ENCODE results near the gene SPATA24.
"Not testable (repeated sequence)": the region's sequence is repeated elsewhere in the genome, so short reads cannot be mapped to it uniquely, and the experiment has no call there.

GRCh38 chr5:139347863-139348262 is 56.0 kb downstream of the SPATA24 start:
- TF ChIP-seq, protein P1, sequence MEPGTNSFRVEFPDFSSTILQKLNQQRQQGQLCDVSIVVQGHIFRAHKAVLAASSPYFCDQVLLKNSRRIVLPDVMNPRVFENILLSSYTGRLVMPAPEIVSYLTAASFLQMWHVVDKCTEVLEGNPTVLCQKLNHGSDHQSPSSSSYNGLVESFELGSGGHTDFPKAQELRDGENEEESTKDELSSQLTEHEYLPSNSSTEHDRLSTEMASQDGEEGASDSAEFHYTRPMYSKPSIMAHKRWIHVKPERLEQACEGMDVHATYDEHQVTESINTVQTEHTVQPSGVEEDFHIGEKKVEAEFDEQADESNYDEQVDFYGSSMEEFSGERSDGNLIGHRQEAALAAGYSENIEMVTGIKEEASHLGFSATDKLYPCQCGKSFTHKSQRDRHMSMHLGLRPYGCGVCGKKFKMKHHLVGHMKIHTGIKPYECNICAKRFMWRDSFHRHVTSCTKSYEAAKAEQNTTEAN (CRISPR knock-in tag; conservative IDR thresholded peaks at IDR 0.05), result not testable (repeated sequence)
- TF ChIP-seq ATF2 (CRISPR knock-in tag; IDR thresholded peaks at IDR 0.05); GTF2F1 (IDR thresholded peaks at IDR 0.05; ENCODE audit: low read length); TAF1 (CRISPR knock-in tag; IDR thresholded peaks at IDR 0.05); ZFP41 (CRISPR knock-in tag; IDR thresholded peaks at IDR 0.05; ENCODE audit: borderline replicate concordance); KDM1A (CRISPR knock-in tag; IDR thresholded peaks at IDR 0.05); ZNF501 (CRISPR knock-in tag; IDR thresholded peaks at IDR 0.05); POLR2A (IDR thresholded peaks at IDR 0.05; ENCODE audit: insufficient read depth in 1 of 2, low read depth in 2 of 2, low read length in 2 of 2); CREM (IDR thresholded peaks at IDR 0.05); CREM (CRISPR knock-in tag; IDR thresholded peaks at IDR 0.05): not testable (repeated sequence)
- TF ChIP-seq, protein P2, sequence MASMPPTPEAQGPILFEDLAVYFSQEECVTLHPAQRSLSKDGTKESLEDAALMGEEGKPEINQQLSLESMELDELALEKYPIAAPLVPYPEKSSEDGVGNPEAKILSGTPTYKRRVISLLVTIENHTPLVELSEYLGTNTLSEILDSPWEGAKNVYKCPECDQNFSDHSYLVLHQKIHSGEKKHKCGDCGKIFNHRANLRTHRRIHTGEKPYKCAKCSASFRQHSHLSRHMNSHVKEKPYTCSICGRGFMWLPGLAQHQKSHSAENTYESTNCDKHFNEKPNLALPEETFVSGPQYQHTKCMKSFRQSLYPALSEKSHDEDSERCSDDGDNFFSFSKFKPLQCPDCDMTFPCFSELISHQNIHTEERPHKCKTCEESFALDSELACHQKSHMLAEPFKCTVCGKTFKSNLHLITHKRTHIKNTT (CRISPR knock-in tag; IDR thresholded peaks at IDR 0.05), result not testable (repeated sequence)
- TF ChIP-seq, protein P3, sequence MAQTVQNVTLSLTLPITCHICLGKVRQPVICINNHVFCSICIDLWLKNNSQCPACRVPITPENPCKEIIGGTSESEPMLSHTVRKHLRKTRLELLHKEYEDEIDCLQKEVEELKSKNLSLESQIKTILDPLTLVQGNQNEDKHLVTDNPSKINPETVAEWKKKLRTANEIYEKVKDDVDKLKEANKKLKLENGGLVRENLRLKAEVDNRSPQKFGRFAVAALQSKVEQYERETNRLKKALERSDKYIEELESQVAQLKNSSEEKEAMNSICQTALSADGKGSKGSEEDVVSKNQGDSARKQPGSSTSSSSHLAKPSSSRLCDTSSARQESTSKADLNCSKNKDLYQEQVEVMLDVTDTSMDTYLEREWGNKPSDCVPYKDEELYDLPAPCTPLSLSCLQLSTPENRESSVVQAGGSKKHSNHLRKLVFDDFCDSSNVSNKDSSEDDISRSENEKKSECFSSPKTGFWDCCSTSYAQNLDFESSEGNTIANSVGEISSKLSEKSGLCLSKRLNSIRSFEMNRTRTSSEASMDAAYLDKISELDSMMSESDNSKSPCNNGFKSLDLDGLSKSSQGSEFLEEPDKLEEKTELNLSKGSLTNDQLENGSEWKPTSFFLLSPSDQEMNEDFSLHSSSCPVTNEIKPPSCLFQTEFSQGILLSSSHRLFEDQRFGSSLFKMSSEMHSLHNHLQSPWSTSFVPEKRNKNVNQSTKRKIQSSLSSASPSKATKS (CRISPR knock-in tag; IDR thresholded peaks at IDR 0.05), result not testable (repeated sequence)
- TF ChIP-seq, protein P4, sequence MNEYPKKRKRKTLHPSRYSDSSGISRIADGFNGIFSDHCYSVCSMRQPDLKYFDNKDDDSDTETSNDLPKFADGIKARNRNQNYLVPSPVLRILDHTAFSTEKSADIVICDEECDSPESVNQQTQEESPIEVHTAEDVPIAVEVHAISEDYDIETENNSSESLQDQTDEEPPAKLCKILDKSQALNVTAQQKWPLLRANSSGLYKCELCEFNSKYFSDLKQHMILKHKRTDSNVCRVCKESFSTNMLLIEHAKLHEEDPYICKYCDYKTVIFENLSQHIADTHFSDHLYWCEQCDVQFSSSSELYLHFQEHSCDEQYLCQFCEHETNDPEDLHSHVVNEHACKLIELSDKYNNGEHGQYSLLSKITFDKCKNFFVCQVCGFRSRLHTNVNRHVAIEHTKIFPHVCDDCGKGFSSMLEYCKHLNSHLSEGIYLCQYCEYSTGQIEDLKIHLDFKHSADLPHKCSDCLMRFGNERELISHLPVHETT (CRISPR knock-in tag; conservative IDR thresholded peaks at IDR 0.05), result not testable (repeated sequence)
- TF ChIP-seq, protein P5, sequence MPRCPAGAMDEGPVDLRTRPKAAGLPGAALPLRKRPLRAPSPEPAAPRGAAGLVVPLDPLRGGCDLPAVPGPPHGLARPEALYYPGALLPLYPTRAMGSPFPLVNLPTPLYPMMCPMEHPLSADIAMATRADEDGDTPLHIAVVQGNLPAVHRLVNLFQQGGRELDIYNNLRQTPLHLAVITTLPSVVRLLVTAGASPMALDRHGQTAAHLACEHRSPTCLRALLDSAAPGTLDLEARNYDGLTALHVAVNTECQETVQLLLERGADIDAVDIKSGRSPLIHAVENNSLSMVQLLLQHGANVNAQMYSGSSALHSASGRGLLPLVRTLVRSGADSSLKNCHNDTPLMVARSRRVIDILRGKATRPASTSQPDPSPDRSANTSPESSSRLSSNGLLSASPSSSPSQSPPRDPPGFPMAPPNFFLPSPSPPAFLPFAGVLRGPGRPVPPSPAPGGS (CRISPR knock-in tag; IDR thresholded peaks at IDR 0.05), result not testable (repeated sequence)

Data from HepG2 (cell line).